HepG2 (cell line): ENCODE measurements around the gene MICAL1. TPM values are rescaled to one million over a fixed set of nuclear protein-coding genes. Genes with fewer than 3 reads are reported as not detected.

Experiments
- ATAC-seq: fragments of 200-7000 bp; cut with Tn5 transposase; 3 replicates; pipeline ENCODE4 v1.9.1; 2020; ENCODE audit warnings: mild to moderate bottlenecking, moderate library complexity
- BruUV-seq: library from RNA; stranded (reverse); fragments of 400-500 nt; replicated peaks from 2 replicates; lab custom pipeline; 2021; lab: Mats Ljungman, UMichigan
- CTCF ChIA-PET: fragments of 300-600 bp; formaldehyde crosslinking; extraction: SDS; loops from one replicate; lab custom pipeline; 2021; ENCODE audit warnings: low total read pairs, inconsistent platforms, low intra/inter-chr PET ratio; lab: Yijun Ruan, JAX
- POLR2A ChIA-PET: fragments of 350-600 bp; sonication (Branson Sonifier 250); formaldehyde crosslinking; loops from one replicate; lab custom pipeline; 2020; ENCODE audit warnings: antibody characterized with exemption, inconsistent platforms; lab: Yijun Ruan, JAX
- DNase-seq: peaks from one replicate; pipeline ENCODE4 v3.0.0-alpha.2; 2015; ENCODE audit warnings: low spot score
- FAIRE-seq: peaks from 3 replicates; lab custom pipeline; 2011; peaks lifted over from hg19 to GRCh38; lab: Jason Lieb, UNC
- H2AFZ ChIP-seq: one replicate; pipeline ENCODE4 v1.6.1; 2011; ENCODE audit warnings: low read length, inconsistent platforms
- H3K27ac ChIP-seq: fragments of 300-600 bp; 3 replicates; pipeline ENCODE4 v1.8.0; 2011; ENCODE audit warnings: mixed run types, mild to moderate bottlenecking, mixed read lengths, low read length, inconsistent platforms; ENCODE audit not compliant: insufficient read depth; ENCODE audit errors: extremely low read length
- H3K27me3 ChIP-seq, 2 experiments: fragments of 200-600 bp in 1 of 2; 2 replicates in 1 of 2; 3 replicates in 1 of 2; pipeline versions ENCODE4 v1.6.0 to v1.8.0; 2011; ENCODE audit warnings: low read length in 2 of 2, mild to moderate bottlenecking in 2 of 2, moderate library complexity in 2 of 2, inconsistent platforms in 1 of 2; ENCODE audit not compliant: insufficient read depth in 2 of 2, control insufficient read depth in 1 of 2
- H3K36me3 ChIP-seq, 2 experiments: fragments of 200-600 bp in 1 of 2; replicated peaks in 1 of 2; 2 replicates in 1 of 2; 3 replicates in 1 of 2; pipeline versions ENCODE4 v1.5.1 to v1.8.0; 2011; ENCODE audit warnings: low read length in 2 of 2, inconsistent platforms in 1 of 2; ENCODE audit not compliant: insufficient read depth in 2 of 2, control insufficient read depth in 1 of 2
- H3K4me1 ChIP-seq: 2 replicates; pipeline ENCODE4 v1.5.1; 2012; ENCODE audit warnings: low read length, inconsistent platforms; ENCODE audit not compliant: insufficient read depth
- H3K4me2 ChIP-seq: 2 replicates; pipeline ENCODE4 v1.6.0; 2011; ENCODE audit warnings: low read depth, low read length, inconsistent platforms
- H3K4me3 ChIP-seq, 3 experiments: fragments of 200-600 bp in 1 of 3; sonication (generic), shearing (Covaris generic) in 1 of 3; replicated peaks in 1 of 3; 2 replicates each; pipeline ENCODE4 v1.5.1; 2011 to 2016; ENCODE audit warnings: low read length in 3 of 3, inconsistent platforms in 2 of 3, low read depth in 2 of 3, mild to moderate bottlenecking in 2 of 3, control low read depth in 1 of 3, mixed read lengths in 1 of 3; ENCODE audit not compliant: insufficient read depth in 1 of 3
- H3K79me2 ChIP-seq: one replicate; pipeline ENCODE4 v1.6.1; 2011; ENCODE audit warnings: low read length, inconsistent platforms; ENCODE audit not compliant: insufficient read depth
- H3K9ac ChIP-seq: 2 replicates; pipeline ENCODE4 v1.6.0; 2011; ENCODE audit warnings: mild to moderate bottlenecking, low read depth, low read length, inconsistent platforms; ENCODE audit not compliant: insufficient read depth
- H3K9me3 ChIP-seq: 2 replicates; pipeline ENCODE4 v1.5.1; 2012; ENCODE audit warnings: mild to moderate bottlenecking, low read length
- H4K20me1 ChIP-seq: 2 replicates; pipeline ENCODE4 v1.6.0; 2011; ENCODE audit warnings: inconsistent platforms, mild to moderate bottlenecking, low read length, moderate library complexity; ENCODE audit not compliant: insufficient read depth
- CCAR2 ChIP-seq: fragments of 200-400 bp; formaldehyde crosslinking; optimal IDR thresholded peaks from 2 replicates; pipeline ENCODE3; 2018; ENCODE audit warnings: low read depth, mild to moderate bottlenecking, low read length, moderate library complexity
- DNMT1 ChIP-seq: sonication (generic); formaldehyde crosslinking; IDR thresholded peaks from 2 replicates; pipeline ENCODE4 v1.5.1; 2020; ENCODE audit warnings: mild to moderate bottlenecking, missing genetic modification reagents
- FLYWCH1 ChIP-seq: sonication (generic); formaldehyde crosslinking; IDR thresholded peaks from 2 replicates; pipeline ENCODE4 v1.8.1; 2023; ENCODE audit warnings: mild to moderate bottlenecking, missing genetic modification reagents
- FOXA1 ChIP-seq, 2 experiments: fragments of 450-650 bp in 1 of 2; sonication (generic) in 1 of 2; formaldehyde crosslinking in 1 of 2; IDR thresholded peaks; 2 replicates each; pipeline versions ENCODE4 v1.4.0 to v1.6.1; 2016 to 2020; ENCODE audit warnings: missing genetic modification reagents in 1 of 2
- GLI4 ChIP-seq: sonication (generic); formaldehyde crosslinking; IDR thresholded peaks from 2 replicates; pipeline ENCODE4 v1.5.1; 2020; ENCODE audit warnings: missing genetic modification reagents, mild to moderate bottlenecking, moderate library complexity, borderline replicate concordance
- HOXA9 ChIP-seq: sonication (generic); formaldehyde crosslinking; IDR thresholded peaks from 2 replicates; pipeline ENCODE4 v1.8.1; 2022; ENCODE audit warnings: missing genetic modification reagents, mild to moderate bottlenecking, moderate library complexity, borderline replicate concordance
- KDM5B ChIP-seq: sonication (generic); formaldehyde crosslinking; IDR thresholded peaks from 2 replicates; pipeline ENCODE4 v1.4.0; 2020; ENCODE audit warnings: missing genetic modification reagents, mild to moderate bottlenecking, borderline replicate concordance
- NCOA1 ChIP-seq: sonication (generic); formaldehyde crosslinking; IDR thresholded peaks from 2 replicates; pipeline ENCODE4 v1.9.0; 2021; ENCODE audit warnings: missing genetic modification reagents
- NKX3-1 ChIP-seq: sonication (generic); formaldehyde crosslinking; IDR thresholded peaks from 2 replicates; pipeline ENCODE4 v1.5.0; 2020; ENCODE audit warnings: missing genetic modification reagents
- SIX4 ChIP-seq: sonication (generic); formaldehyde crosslinking; IDR thresholded peaks from 2 replicates; pipeline ENCODE4 v1.4.0; 2020; ENCODE audit warnings: missing genetic modification reagents
- THAP11 ChIP-seq: IDR thresholded peaks from 2 replicates; pipeline ENCODE4 v1.6.1; 2016; ENCODE audit warnings: missing biosample characterization, missing genetic modification reagents
- ZBTB1 ChIP-seq: sonication (generic); formaldehyde crosslinking; IDR thresholded peaks from 2 replicates; pipeline ENCODE4 v1.4.0; 2020; ENCODE audit warnings: missing genetic modification reagents, borderline replicate concordance
- ZNF225 ChIP-seq: sonication (generic); formaldehyde crosslinking; IDR thresholded peaks from 2 replicates; pipeline ENCODE4 v1.4.0; 2020; ENCODE audit warnings: mild to moderate bottlenecking, missing genetic modification reagents
- ZNF547 ChIP-seq: sonication (generic); formaldehyde crosslinking; IDR thresholded peaks from 2 replicates; pipeline ENCODE4 v1.5.1; 2020; ENCODE audit warnings: mild to moderate bottlenecking, missing genetic modification reagents
- ZNF839 ChIP-seq: sonication (generic); formaldehyde crosslinking; IDR thresholded peaks from 2 replicates; pipeline ENCODE4 v1.4.0; 2020; ENCODE audit warnings: missing genetic modification reagents, mild to moderate bottlenecking, borderline replicate concordance
- WGBS: methylation state at CpG from one replicate; pipeline ENCODE4 v1.1.6; 2017; ENCODE audit warnings: low lambda C conversion rate; 5-methylcytosine and 5-hydroxymethylcytosine counted together
- in situ Hi-C: cut with HindIII; loops from 2 replicates; pipeline ENCODE4 v1.10.0; 2017; ENCODE audit warnings: low pct_unique_long_range_greater_than_20kb; ENCODE audit not compliant: extremely low pct_ligation_motif_present
- intact Hi-C: fragments of 100-400 bp; cut with micrococcal nuclease; formaldehyde crosslinking; loops from one replicate; pipeline ENCODE4 v1.10.0; 2022; ENCODE audit not compliant: unreplicated experiment
- polyA plus RNA-seq, 8 experiments: library from polyadenylated mRNA; depleted of rRNA in 3 of 8; stranded (reverse) in 7 of 8; unstranded in 1 of 8; fragments of >200 nt; fragmentation: Illumina TruSeq in 4 of 8; extraction: Trizol in 4 of 8; gene quantifications; 2 replicates each; pipeline versions ENCODE4 v1.2.1 to v1.2.3, GENCODE V29; 2011 to 2016; ENCODE audit warnings: low read depth in 4 of 8, missing spikeins in 1 of 8, mixed read lengths in 1 of 8; ENCODE audit not compliant: insufficient read depth in 1 of 8
- total RNA-seq, 5 experiments: library from RNA; depleted of rRNA; stranded (reverse); fragments of >200 nt; fragmentation: Illumina TruSeq; extraction: Trizol; gene quantifications; 2 replicates each; pipeline ENCODE4 v1.2.3, GENCODE V29; 2016; ENCODE audit warnings: low read depth in 1 of 5

MICAL1 gene
- total and polyA plus RNA-seq, 2 of the 13 experiments (the other 11 are each of a cell fraction or from before 2014, with no cell fraction given), result 6.9 to 39.0 TPM

DNA sequence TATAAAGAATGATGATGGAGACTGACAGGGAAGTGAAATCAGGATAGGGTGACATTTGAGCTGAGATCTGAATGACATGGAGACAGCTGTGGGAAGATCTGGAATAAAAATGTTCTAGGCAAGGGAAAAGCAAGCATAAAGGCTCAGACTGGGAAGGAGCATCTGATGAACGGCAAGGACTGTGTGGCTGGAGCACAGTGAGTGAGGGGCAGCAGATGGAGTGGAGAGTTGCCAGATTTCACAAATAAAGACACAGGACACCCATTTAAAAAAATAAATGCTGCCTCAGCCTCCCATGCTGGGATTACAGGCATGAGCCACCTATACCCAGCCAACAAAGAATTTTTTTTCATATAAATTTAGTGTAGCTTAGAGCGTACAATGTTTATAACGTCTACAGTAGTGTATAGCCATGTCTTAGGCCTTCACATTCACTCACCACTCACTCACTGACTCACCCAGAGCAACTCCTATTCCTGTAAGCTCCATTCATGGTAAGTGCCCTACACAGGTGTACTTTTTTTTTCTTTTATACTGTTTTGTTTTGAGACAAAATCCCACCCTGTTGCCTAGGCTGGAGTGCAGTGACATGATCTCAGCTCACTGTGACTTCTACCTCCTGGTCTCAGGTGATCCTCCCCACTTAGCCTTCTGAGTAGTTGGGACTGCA lies 29.8 kb upstream of the MICAL1 start:
- ChIA-PET POLR2A (no interaction called here), CTCF (no interaction called here)
- H3K27me3 ChIP-seq, result peaks cover 0 to 4% of the 10 kb centered on the region in 2 experiments; a peak in 1 of 5 replicates
- ATAC-seq (no peak), DNase-seq (no peak), FAIRE-seq (no peak)
- H3K4me2 ChIP-seq, result no peak overlapping the region
- in situ Hi-C loops (no loop called here), intact Hi-C loops (no loop called here)
- no peak overlapping the region for H3K4me3 ChIP-seq
- peaks cover 26% of the 10 kb centered on the region for H3K4me1 ChIP-seq
- WGBS, result 26% methylated on average over 3 of the region's 3 CpGs
- TF ChIP-seq NCOA1 (CRISPR knock-in tag), result no peak
- no peak for TF ChIP-seq ZNF839 (CRISPR knock-in tag)
- no peak for TF ChIP-seq FLYWCH1 (CRISPR knock-in tag)
- TF ChIP-seq HOXA9 (CRISPR knock-in tag), result no peak
- TF ChIP-seq FOXA1 (IDR thresholded peaks at IDR 0.05), result no peak
- TF ChIP-seq FOXA1 (CRISPR knock-in tag; IDR thresholded peaks at IDR 0.05), result no peak
- no peak for TF ChIP-seq DNMT1 (CRISPR knock-in tag)
- H3K36me3 ChIP-seq, result peaks cover 0 to 8% of the 10 kb centered on the region in 2 experiments; a peak in 3 of 5 replicates
- no peaks in the 10 kb centered on the region for H4K20me1 ChIP-seq
- H3K27ac ChIP-seq, result no peak overlapping the region
- H3K9me3 ChIP-seq, result no peaks in the 10 kb centered on the region
- no peak overlapping the region for H3K9ac ChIP-seq
- no TSS peak for BruUV-seq
- no peak overlapping the region for H2AFZ ChIP-seq
- H3K79me2 ChIP-seq, result peaks cover 8% of the 10 kb centered on the region

GRCh38 chr6:109484122-109484521 lies 28.6 kb upstream of the MICAL1 start:
- ChIA-PET CTCF (no interaction called here), POLR2A (no interaction called here)
- DNase-seq (no peak), FAIRE-seq (no peak), ATAC-seq (no peak)
- peaks cover 12% of the 10 kb centered on the region for H3K79me2 ChIP-seq
- no peaks in the 10 kb centered on the region for H3K9me3 ChIP-seq
- no peak overlapping the region for H3K4me2 ChIP-seq
- in situ Hi-C loops, result no loop called here
- no TSS peak for BruUV-seq
- H3K27me3 ChIP-seq, result 0 out of 5 replicates have a peak, but pooled peaks cover 0 to 4% of the 10 kb centered on the region in 2 experiments
- H4K20me1 ChIP-seq, result no peaks in the 10 kb centered on the region
- no peak overlapping the region for H2AFZ ChIP-seq
- peaks cover 0 to 8% of the 10 kb centered on the region in 2 experiments; a peak in 3 of 5 replicates for H3K36me3 ChIP-seq
- TF ChIP-seq SIX4 (CRISPR knock-in tag) (no peak), ZBTB1 (CRISPR knock-in tag) (no peak), ZNF225 (CRISPR knock-in tag) (no peak), ZNF547 (CRISPR knock-in tag) (no peak), NKX3-1 (CRISPR knock-in tag) (no peak), GLI4 (CRISPR knock-in tag) (no peak), CCAR2 (no peak), THAP11 (CRISPR knock-in tag) (no peak), KDM5B (CRISPR knock-in tag) (no peak)
- H3K9ac ChIP-seq, result no peak overlapping the region
- 64% methylated on average over 3 of the region's 3 CpGs for WGBS
- no peak overlapping the region for H3K27ac ChIP-seq
- intact Hi-C loops, result no loop called here
- no peak overlapping the region for H3K4me3 ChIP-seq
- H3K4me1 ChIP-seq, result peaks cover 39% of the 10 kb centered on the region
